ENCODE measurements around the gene TMEM181. TPM values are rescaled to one million over a fixed set of nuclear protein-coding genes. Genes with fewer than 3 reads are reported as not detected.

Gene TMEM181
- total RNA-seq, 3 donors from 2014 or later, result 17.0 to 29.3 (median 28.5) TPM

- H3K27me3 ChIP-seq, result no peaks in the 10 kb centered on the region
- no peak overlapping the region for H3K4me3 ChIP-seq
- no peak for DNase-seq (ENCODE audit: low spot score in 2 of 2)
- no peaks in the 10 kb centered on the region for H3K36me3 ChIP-seq
- intact Hi-C loops (cut with DNase I; ENCODE audit: low total_unique reads), result no loop called here
- H3K27ac ChIP-seq, result no peak overlapping the region
- no peaks in the 10 kb centered on the region for H3K4me1 ChIP-seq
- TF ChIP-seq POLR2AphosphoS5 (IDR thresholded peaks at IDR 0.05) (no peak), POLR2A (IDR thresholded peaks at IDR 0.05) (no peak), CTCF (IDR thresholded peaks at IDR 0.05) (no peak)
- H3K9me3 ChIP-seq, result no peaks in the 10 kb centered on the region
Measured at GRCh38 chr6:158538741-158539140, 21.1 kb upstream of the TMEM181 start.

- Histone ChIP-seq H3K9me3 (no peaks in the 10 kb centered on the region), H3K4me1 (no peaks in the 10 kb centered on the region), H3K27me3 (no peaks in the 10 kb centered on the region), H3K27ac (no peak overlapping the region), H3K36me3 (no peaks in the 10 kb centered on the region), H3K4me3 (no peak overlapping the region)
- TF ChIP-seq CTCF (IDR thresholded peaks at IDR 0.05), result no peak
- TF ChIP-seq POLR2AphosphoS5 (IDR thresholded peaks at IDR 0.05), result no peak
- TF ChIP-seq POLR2A (IDR thresholded peaks at IDR 0.05), result no peak
- intact Hi-C loops (cut with DNase I; ENCODE audit: low total_unique reads), result no loop called here
- DNase-seq (ENCODE audit: low spot score in 2 of 2), result no peak
Measured at GRCh38 chr6:158539413-158539812, 20.5 kb upstream of the TMEM181 start.

GRCh38 chr6:158539881-158540280 lies 20.0 kb upstream of the TMEM181 start:
- Histone ChIP-seq H3K4me3 (no peak overlapping the region), H3K9me3 (no peaks in the 10 kb centered on the region), H3K27ac (no peak overlapping the region), H3K4me1 (no peaks in the 10 kb centered on the region), H3K27me3 (no peaks in the 10 kb centered on the region), H3K36me3 (no peaks in the 10 kb centered on the region)
- DNase-seq (ENCODE audit: low spot score in 2 of 2), result no peak
- TF ChIP-seq POLR2A (IDR thresholded peaks at IDR 0.05), result no peak
- no peak for TF ChIP-seq POLR2AphosphoS5 (IDR thresholded peaks at IDR 0.05)
- no peak for TF ChIP-seq CTCF (IDR thresholded peaks at IDR 0.05)
- intact Hi-C loops (cut with DNase I; ENCODE audit: low total_unique reads), result no loop called here

GRCh38 chr6:158543606-158544185 lies 16.2 kb upstream of the TMEM181 start:
- Histone ChIP-seq H3K36me3 (no peaks in the 10 kb centered on the region), H3K4me1 (no peaks in the 10 kb centered on the region), H3K27me3 (no peaks in the 10 kb centered on the region), H3K27ac (no peak overlapping the region), H3K4me3 (no peak overlapping the region), H3K9me3 (no peaks in the 10 kb centered on the region)
- intact Hi-C loops (cut with DNase I; ENCODE audit: low total_unique reads), result no loop called here
- DNase-seq (ENCODE audit: low spot score in 2 of 2), result no peak
- TF ChIP-seq POLR2AphosphoS5 (IDR thresholded peaks at IDR 0.05), result no peak
- TF ChIP-seq CTCF (IDR thresholded peaks at IDR 0.05), result no peak
- TF ChIP-seq POLR2A (IDR thresholded peaks at IDR 0.05), result no peak

- H3K36me3 ChIP-seq, result no peaks in the 10 kb centered on the region
- no peaks in the 10 kb centered on the region for H3K27me3 ChIP-seq
- DNase-seq (ENCODE audit: low spot score in 2 of 2), result no peak
- TF ChIP-seq POLR2AphosphoS5 (IDR thresholded peaks at IDR 0.05) (no peak), CTCF (IDR thresholded peaks at IDR 0.05) (no peak), POLR2A (IDR thresholded peaks at IDR 0.05) (no peak)
- no peak overlapping the region for H3K27ac ChIP-seq
- no peak overlapping the region for H3K4me3 ChIP-seq
- no peaks in the 10 kb centered on the region for H3K4me1 ChIP-seq
- no peaks in the 10 kb centered on the region for H3K9me3 ChIP-seq
- intact Hi-C loops (cut with DNase I; ENCODE audit: low total_unique reads), result no loop called here
Measured at GRCh38 chr6:158544428-158544827, 15.5 kb upstream of the TMEM181 start.

Data from breast epithelium (tissue), 4 donors.